GM19035 (cell line): ENCODE results near the gene APOBEC3C.
"Not testable (repeated sequence)": the region's sequence is repeated elsewhere in the genome, so short reads cannot be mapped to it uniquely, and the experiment has no call there.

Source experiments
- ATAC-seq: cut with Tn5 transposase; IDR thresholded peaks from one replicate; pipeline ENCODE4 v1.9.1; 2021; ENCODE audit not compliant: unreplicated experiment

The APOBEC3C gene

GRCh38 chr22:38981992-38982927, 31.8 kb upstream of the APOBEC3C start, which contains the start of gene APOBEC3B:
Gene APOBEC3B (plus strand): TSS chr22:38982347. CDS start chr22:38982454, 107 bp downstream.
- ATAC-seq: peak; percentile 51

GRCh38 chr22:38984224-38984623, 29.8 kb upstream of the APOBEC3C start:
- ATAC-seq: no peak

- peak; percentile 69 for ATAC-seq
These were observed 29.0 kb upstream of the APOBEC3C start for GRCh38 chr22:38984784-38985757.

GRCh38 chr22:38986629-38987028, 27.4 kb upstream of the APOBEC3C start:
- ATAC-seq: no peak

GRCh38 chr22:38987171-38987895, 26.7 kb upstream of the APOBEC3C start:
- no peak for ATAC-seq

- ATAC-seq: no peak
These were observed 24.6 kb upstream of the APOBEC3C start for GRCh38 chr22:38989466-38989865.

- not testable (repeated sequence) for ATAC-seq
These were observed 21.1 kb upstream of the APOBEC3C start for GRCh38 chr22:38992871-38993371.

- no peak for ATAC-seq
These were observed 18.0 kb upstream of the APOBEC3C start for GRCh38 chr22:38996105-38996504.

GRCh38 chr22:38997518-38997917, 16.5 kb upstream of the APOBEC3C start:
- no peak for ATAC-seq

- ATAC-seq: peak; percentile 64
These were observed 10.9 kb upstream of the APOBEC3C start for GRCh38 chr22:39003165-39003638.

GRCh38 chr22:39007177-39007576, 6.9 kb upstream of the APOBEC3C start:
- ATAC-seq: no peak

- not testable (repeated sequence) for ATAC-seq
These were observed 5.7 kb upstream of the APOBEC3C start for GRCh38 chr22:39008271-39008850.

- no peak for ATAC-seq
These were observed 3.1 kb upstream of the APOBEC3C start for GRCh38 chr22:39010946-39011345.

GRCh38 chr22:39012533-39013511, 1.2 kb upstream of the APOBEC3C start:
- ATAC-seq: no peak

GRCh38 chr22:39013561-39013941, 506 bp upstream of the APOBEC3C start:
- peak; percentile 47 for ATAC-seq

GRCh38 chr22:39014723-39015121, 665 bp downstream of the APOBEC3C start:
- ATAC-seq: not testable (repeated sequence)

GRCh38 chr22:39016592-39016991, 2.5 kb downstream of the APOBEC3C start:
- ATAC-seq: no peak

GRCh38 chr22:39017596-39018365, 3.7 kb downstream of the APOBEC3C start:
- ATAC-seq: no peak
